HepG2 (cell line): ENCODE results near the gene OTOP3. TPM values are rescaled to one million over a fixed set of nuclear protein-coding genes. Genes with fewer than 3 reads are reported as not detected.
A peak's percentile ranks its signal among the peaks of the same experiment; 100 is the strongest.

ENCODE experiments used
- ATAC-seq: fragments of 200-7000 bp; cut with Tn5 transposase; 3 replicates; pipeline ENCODE4 v1.9.1; 2020; ENCODE audit warnings: mild to moderate bottlenecking, moderate library complexity
- BruUV-seq: library from RNA; stranded (reverse); fragments of 400-500 nt; replicated peaks from 2 replicates; lab custom pipeline; 2021; lab: Mats Ljungman, UMichigan
- CTCF ChIA-PET: fragments of 300-600 bp; formaldehyde crosslinking; extraction: SDS; loops from one replicate; lab custom pipeline; 2021; ENCODE audit warnings: low total read pairs, inconsistent platforms, low intra/inter-chr PET ratio; lab: Yijun Ruan, JAX
- POLR2A ChIA-PET: fragments of 350-600 bp; sonication (Branson Sonifier 250); formaldehyde crosslinking; loops from one replicate; lab custom pipeline; 2020; ENCODE audit warnings: antibody characterized with exemption, inconsistent platforms; lab: Yijun Ruan, JAX
- DNase-seq: peaks from one replicate; pipeline ENCODE4 v3.0.0-alpha.2; 2015; ENCODE audit warnings: low spot score
- FAIRE-seq: peaks from 3 replicates; lab custom pipeline; 2011; peaks lifted over from hg19 to GRCh38; lab: Jason Lieb, UNC
- H2AFZ ChIP-seq: one replicate; pipeline ENCODE4 v1.6.1; 2011; ENCODE audit warnings: low read length, inconsistent platforms
- H3K27ac ChIP-seq: fragments of 300-600 bp; 3 replicates; pipeline ENCODE4 v1.8.0; 2011; ENCODE audit warnings: mixed run types, mild to moderate bottlenecking, mixed read lengths, low read length, inconsistent platforms; ENCODE audit not compliant: insufficient read depth; ENCODE audit errors: extremely low read length
- H3K27me3 ChIP-seq, 2 experiments: fragments of 200-600 bp in 1 of 2; 2 replicates in 1 of 2; 3 replicates in 1 of 2; pipeline versions ENCODE4 v1.6.0 to v1.8.0; 2011; ENCODE audit warnings: low read length in 2 of 2, mild to moderate bottlenecking in 2 of 2, moderate library complexity in 2 of 2, inconsistent platforms in 1 of 2; ENCODE audit not compliant: insufficient read depth in 2 of 2, control insufficient read depth in 1 of 2
- H3K36me3 ChIP-seq, 2 experiments: fragments of 200-600 bp in 1 of 2; replicated peaks in 1 of 2; 2 replicates in 1 of 2; 3 replicates in 1 of 2; pipeline versions ENCODE4 v1.5.1 to v1.8.0; 2011; ENCODE audit warnings: low read length in 2 of 2, inconsistent platforms in 1 of 2; ENCODE audit not compliant: insufficient read depth in 2 of 2, control insufficient read depth in 1 of 2
- H3K4me1 ChIP-seq: 2 replicates; pipeline ENCODE4 v1.5.1; 2012; ENCODE audit warnings: low read length, inconsistent platforms; ENCODE audit not compliant: insufficient read depth
- H3K4me2 ChIP-seq: 2 replicates; pipeline ENCODE4 v1.6.0; 2011; ENCODE audit warnings: low read depth, low read length, inconsistent platforms
- H3K4me3 ChIP-seq, 3 experiments: fragments of 200-600 bp in 1 of 3; sonication (generic), shearing (Covaris generic) in 1 of 3; replicated peaks in 1 of 3; 2 replicates each; pipeline ENCODE4 v1.5.1; 2011 to 2016; ENCODE audit warnings: low read length in 3 of 3, inconsistent platforms in 2 of 3, low read depth in 2 of 3, mild to moderate bottlenecking in 2 of 3, control low read depth in 1 of 3, mixed read lengths in 1 of 3; ENCODE audit not compliant: insufficient read depth in 1 of 3
- H3K79me2 ChIP-seq: one replicate; pipeline ENCODE4 v1.6.1; 2011; ENCODE audit warnings: low read length, inconsistent platforms; ENCODE audit not compliant: insufficient read depth
- H3K9ac ChIP-seq: 2 replicates; pipeline ENCODE4 v1.6.0; 2011; ENCODE audit warnings: mild to moderate bottlenecking, low read depth, low read length, inconsistent platforms; ENCODE audit not compliant: insufficient read depth
- H3K9me3 ChIP-seq: 2 replicates; pipeline ENCODE4 v1.5.1; 2012; ENCODE audit warnings: mild to moderate bottlenecking, low read length
- H4K20me1 ChIP-seq: 2 replicates; pipeline ENCODE4 v1.6.0; 2011; ENCODE audit warnings: inconsistent platforms, mild to moderate bottlenecking, low read length, moderate library complexity; ENCODE audit not compliant: insufficient read depth
- AGO2 ChIP-seq: fragments of 200-400 bp; formaldehyde crosslinking; optimal IDR thresholded peaks from 2 replicates; pipeline ENCODE3; 2017; ENCODE audit warnings: mild to moderate bottlenecking, low read depth, low read length, moderate library complexity
- CREBL2 ChIP-seq: sonication (generic); formaldehyde crosslinking; IDR thresholded peaks from 2 replicates; pipeline ENCODE4 v1.8.1; 2023; ENCODE audit warnings: missing genetic modification reagents, mild to moderate bottlenecking, borderline replicate concordance
- FOSL2 ChIP-seq: sonication (generic); formaldehyde crosslinking; IDR thresholded peaks from 2 replicates; pipeline ENCODE4 v1.4.0; 2020; ENCODE audit warnings: missing genetic modification reagents
- MYC ChIP-seq: sonication (generic); formaldehyde crosslinking; IDR thresholded peaks from 2 replicates; pipeline ENCODE4 v1.9.0; 2021; ENCODE audit warnings: missing genetic modification reagents, borderline replicate concordance
- RFXANK ChIP-seq: IDR thresholded peaks from 2 replicates; pipeline ENCODE4 v1.6.1; 2016
- SNAI1 ChIP-seq: sonication (generic); formaldehyde crosslinking; IDR thresholded peaks from 2 replicates; pipeline ENCODE4 v1.5.0; 2020; ENCODE audit warnings: mild to moderate bottlenecking, missing genetic modification reagents, borderline replicate concordance
- ZKSCAN1 ChIP-seq: fragments of 150-350 bp; IDR thresholded peaks from 2 replicates; pipeline ENCODE4 v1.6.1; 2014; ENCODE audit warnings: low read length
- ZNF296 ChIP-seq: sonication (generic); formaldehyde crosslinking; conservative IDR thresholded peaks from 2 replicates; pipeline ENCODE4 v1.5.0; 2020; ENCODE audit warnings: mild to moderate bottlenecking, missing genetic modification reagents
- ZNF646 ChIP-seq: sonication (generic); formaldehyde crosslinking; IDR thresholded peaks from 2 replicates; pipeline ENCODE4 v1.9.0; 2021; ENCODE audit warnings: mild to moderate bottlenecking, missing genetic modification reagents
- WGBS: methylation state at CpG from one replicate; pipeline ENCODE4 v1.1.6; 2017; ENCODE audit warnings: low lambda C conversion rate; 5-methylcytosine and 5-hydroxymethylcytosine counted together
- in situ Hi-C: cut with HindIII; loops from 2 replicates; pipeline ENCODE4 v1.10.0; 2017; ENCODE audit warnings: low pct_unique_long_range_greater_than_20kb; ENCODE audit not compliant: extremely low pct_ligation_motif_present
- intact Hi-C: fragments of 100-400 bp; cut with micrococcal nuclease; formaldehyde crosslinking; loops from one replicate; pipeline ENCODE4 v1.10.0; 2022; ENCODE audit not compliant: unreplicated experiment
- polyA plus RNA-seq, 8 experiments: library from polyadenylated mRNA; depleted of rRNA in 3 of 8; stranded (reverse) in 7 of 8; unstranded in 1 of 8; fragments of >200 nt; fragmentation: Illumina TruSeq in 4 of 8; extraction: Trizol in 4 of 8; gene quantifications; 2 replicates each; pipeline versions ENCODE4 v1.2.1 to v1.2.3, GENCODE V29; 2011 to 2016; ENCODE audit warnings: low read depth in 4 of 8, missing spikeins in 1 of 8, mixed read lengths in 1 of 8; ENCODE audit not compliant: insufficient read depth in 1 of 8
- total RNA-seq, 5 experiments: library from RNA; depleted of rRNA; stranded (reverse); fragments of >200 nt; fragmentation: Illumina TruSeq; extraction: Trizol; gene quantifications; 2 replicates each; pipeline ENCODE4 v1.2.3, GENCODE V29; 2016; ENCODE audit warnings: low read depth in 1 of 5

Gene OTOP3
- total and polyA plus RNA-seq, 2 of the 13 experiments (the other 11 are each of a cell fraction or from before 2014, with no cell fraction given), result not detected

GRCh38 chr17:74949455-74950115 is 13.9 kb downstream of the OTOP3 start (continued):
- TF ChIP-seq CREBL2 (CRISPR knock-in tag) (no peak), ZNF296 (CRISPR knock-in tag) (no peak), RFXANK (CRISPR knock-in tag) (no peak), ZKSCAN1 (no peak)
- TF ChIP-seq, all 625 proteins: peak for 0

GRCh38 chr17:74950207-74950606 is 14.5 kb downstream of the OTOP3 start:
- in situ Hi-C loops, result loop anchor here (5.0 kb wide), 1 partner anchor 148 kb away; no protein-coding TSS in a partner anchor
- Histone ChIP-seq H3K9ac (no peak overlapping the region), H3K79me2 (no peaks in the 10 kb centered on the region), H3K4me1 (peaks cover 10% of the 10 kb centered on the region)
- intact Hi-C loops, result no loop called here
- TF ChIP-seq MYC (no peak), AGO2 (peak; percentile 33), FOSL2 (CRISPR knock-in tag) (peak; percentile 67), SNAI1 (CRISPR knock-in tag) (no peak), ZNF646 (CRISPR knock-in tag) (no peak)
- TF ChIP-seq, all 625 proteins: peak for 2
- H3K27ac ChIP-seq, result no peak overlapping the region
- ChIA-PET POLR2A (interaction anchor here (1.4 kb wide), 1 partner anchor 11 kb away, joined by 3 read pairs; no protein-coding TSS in a partner anchor), CTCF (no interaction called here)
- H3K9me3 ChIP-seq, result no peaks in the 10 kb centered on the region
- BruUV-seq, result no TSS peak
- no peaks in the 10 kb centered on the region for H4K20me1 ChIP-seq
- no peak overlapping the region for H3K4me3 ChIP-seq
- peak; percentile 46 for ATAC-seq
- FAIRE-seq, result no peak
- peaks cover 15 to 65% of the 10 kb centered on the region in 2 experiments for H3K27me3 ChIP-seq
- H3K36me3 ChIP-seq, result no peaks in the 10 kb centered on the region
- DNase-seq, result no peak
- no peak overlapping the region for H2AFZ ChIP-seq
- no peak overlapping the region for H3K4me2 ChIP-seq
- 15% methylated on average over 6 of the region's 8 CpGs for WGBS
